Aorta (tissue), 5 donors: ENCODE data around the gene THSD7B. TPM values are rescaled to one million over a fixed set of nuclear protein-coding genes. Genes with fewer than 3 reads are reported as not detected.

ENCODE experiments used
- ATAC-seq: fragments of 200-7000 bp; cut with Tn5 transposase; one replicate; pipeline ENCODE4 v1.9.1; 2022; ENCODE audit warnings: moderate library complexity; ENCODE audit not compliant: low FRiP score
- DNase-seq, 2 donors: peaks; one replicate each; pipeline ENCODE4 v3.0.0-alpha.2; 2020
- H3K27ac ChIP-seq, 2 donors: one replicate each; pipeline ENCODE4 v1.5.1; 2013; ENCODE audit warnings: low read length in 2 of 2, mild to moderate bottlenecking in 2 of 2, moderate library complexity in 2 of 2, control low read depth in 1 of 2, inconsistent platforms in 1 of 2, low read depth in 1 of 2
- H3K27me3 ChIP-seq, 2 donors: one replicate each; pipeline ENCODE4 v1.6.1; 2013; ENCODE audit warnings: control low read depth in 1 of 2, low read length in 1 of 2, mild to moderate bottlenecking in 1 of 2, moderate library complexity in 1 of 2; ENCODE audit not compliant: insufficient read depth in 2 of 2, control insufficient read depth in 1 of 2
- H3K36me3 ChIP-seq, 2 donors: one replicate each; pipeline ENCODE4 v1.6.1; 2013; ENCODE audit warnings: control low read depth in 1 of 2, low read length in 1 of 2, mild to moderate bottlenecking in 1 of 2; ENCODE audit not compliant: insufficient read depth in 2 of 2, control insufficient read depth in 1 of 2
- H3K4me1 ChIP-seq, 2 donors: one replicate each; pipeline ENCODE4 v1.6.1; 2013; ENCODE audit warnings: low read length in 2 of 2, control low read depth in 1 of 2, mild to moderate bottlenecking in 1 of 2, moderate library complexity in 1 of 2; ENCODE audit not compliant: insufficient read depth in 2 of 2, control insufficient read depth in 1 of 2
- H3K4me3 ChIP-seq, 2 donors: one replicate each; pipeline ENCODE4 v1.5.1; 2013; ENCODE audit warnings: low read length in 2 of 2, control low read depth in 1 of 2, mild to moderate bottlenecking in 1 of 2
- H3K9me3 ChIP-seq: one replicate; pipeline ENCODE4 v1.6.1; 2013; ENCODE audit warnings: mild to moderate bottlenecking, low read length; ENCODE audit not compliant: control insufficient read depth
- WGBS, 2 donors: extraction: QIAGEN DNeasy Blood & Tissue Kit; methylation state at CpG; one replicate each; pipeline ENCODE4 v1.1.7; 2013; 5-methylcytosine and 5-hydroxymethylcytosine counted together
- intact Hi-C, 2 donors: fragments of 100-400 bp; cut with DNase I; formaldehyde crosslinking; loops; one replicate each; pipeline versions ENCODE4 v1.14.2 to v1.15.0; 2022
- polyA plus RNA-seq, 2 donors: library from polyadenylated mRNA; stranded (reverse); fragments of 200-250 nt; gene quantifications; one replicate each; pipeline ENCODE4 v1.2.3, GENCODE V29; 2013
- total RNA-seq, 2 donors: library from RNA; stranded (reverse); fragmentation: NEBNext Ultra II Directional; extraction: Animal tissue kit (Norgen Biotek cat#: 25700); gene quantifications; one replicate each; pipeline ENCODE4 v1.2.1, GENCODE V29; 2021
- donor health status: healthy with polysubstance abuse.
- donor health status: Bipolar disorder and iron deficiency.
- donor health status: DM: no; HTN: no; CAD: no.
- donor health status: DM: no; HTN: no; CAD: no.
- donor health status: DM: yes; HTN: yes; CAD: no.

The THSD7B gene
- total and polyA plus RNA-seq, 4 donors, result 0.25 to 5.1 (median 1.8) TPM

GRCh38 chr2:137659616-137660015 lies 894.3 kb downstream of the THSD7B start:
- ATAC-seq (no peak), DNase-seq (no peak)
- no peaks in the 10 kb centered on the region for H3K27me3 ChIP-seq
- intact Hi-C loops, result no loop called here
- H3K27ac ChIP-seq, result no peak overlapping the region
- no peaks in the 10 kb centered on the region for H3K9me3 ChIP-seq
- H3K4me3 ChIP-seq, result no peak overlapping the region
- WGBS, 2 donors, result 54 to 62% methylated on average over 5 of the region's 5 CpGs
- no peaks in the 10 kb centered on the region for H3K4me1 ChIP-seq
- H3K36me3 ChIP-seq, result peaks cover 0 to 2% of the 10 kb centered on the region in 2 donors

DNA sequence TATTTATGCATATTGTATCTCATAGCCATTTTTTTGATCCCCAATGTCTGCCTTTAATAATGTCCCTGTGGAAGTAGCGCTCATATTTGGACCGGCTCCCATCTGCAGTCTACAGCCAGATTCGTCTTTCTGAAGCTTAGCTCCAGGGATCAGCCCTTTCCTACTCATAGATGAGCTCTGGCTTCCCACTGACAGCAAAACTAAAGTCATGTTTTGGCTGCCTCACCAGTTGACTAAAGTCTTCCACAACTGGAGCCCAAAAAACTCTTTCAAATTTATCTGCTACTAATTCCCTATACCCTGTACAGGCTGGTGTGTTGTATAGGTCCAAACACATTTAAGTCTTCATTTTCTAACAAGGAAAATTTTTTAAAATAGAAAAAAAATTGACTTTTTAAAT lies 904.8 kb downstream of the THSD7B start:
- DNase-seq, result no peak
- intact Hi-C loops, result no loop called here
- Histone ChIP-seq H3K27ac (no peak overlapping the region), H3K27me3 (no peaks in the 10 kb centered on the region), H3K9me3 (no peaks in the 10 kb centered on the region), H3K4me3 (no peak overlapping the region), H3K4me1 (no peaks in the 10 kb centered on the region), H3K36me3 (no peaks in the 10 kb centered on the region)
- WGBS, 2 donors, result 84 to 88% methylated on average over 3 of the region's 3 CpGs
- ATAC-seq, result no peak

GRCh38 chr2:137672989-137673552 lies 907.7 kb downstream of the THSD7B start:
- Histone ChIP-seq H3K9me3 (no peaks in the 10 kb centered on the region), H3K4me3 (no peak overlapping the region), H3K27ac (no peak overlapping the region), H3K27me3 (no peaks in the 10 kb centered on the region), H3K36me3 (no peaks in the 10 kb centered on the region), H3K4me1 (no peaks in the 10 kb centered on the region)
- intact Hi-C loops, result no loop called here
- DNase-seq, result no peak
- ATAC-seq, result no peak

- DNase-seq (no peak), ATAC-seq (no peak)
- no peak overlapping the region for H3K27ac ChIP-seq
- no peaks in the 10 kb centered on the region for H3K27me3 ChIP-seq
- 78 to 88% methylated on average over 2 of the region's 2 CpGs for WGBS, 2 donors
- no peaks in the 10 kb centered on the region for H3K36me3 ChIP-seq
- no peaks in the 10 kb centered on the region for H3K9me3 ChIP-seq
- intact Hi-C loops, result no loop called here
- H3K4me3 ChIP-seq, result no peak overlapping the region
- H3K4me1 ChIP-seq, result no peaks in the 10 kb centered on the region
These were observed 909.6 kb downstream of the THSD7B start for GRCh38 chr2:137674991-137675390.

DNA sequence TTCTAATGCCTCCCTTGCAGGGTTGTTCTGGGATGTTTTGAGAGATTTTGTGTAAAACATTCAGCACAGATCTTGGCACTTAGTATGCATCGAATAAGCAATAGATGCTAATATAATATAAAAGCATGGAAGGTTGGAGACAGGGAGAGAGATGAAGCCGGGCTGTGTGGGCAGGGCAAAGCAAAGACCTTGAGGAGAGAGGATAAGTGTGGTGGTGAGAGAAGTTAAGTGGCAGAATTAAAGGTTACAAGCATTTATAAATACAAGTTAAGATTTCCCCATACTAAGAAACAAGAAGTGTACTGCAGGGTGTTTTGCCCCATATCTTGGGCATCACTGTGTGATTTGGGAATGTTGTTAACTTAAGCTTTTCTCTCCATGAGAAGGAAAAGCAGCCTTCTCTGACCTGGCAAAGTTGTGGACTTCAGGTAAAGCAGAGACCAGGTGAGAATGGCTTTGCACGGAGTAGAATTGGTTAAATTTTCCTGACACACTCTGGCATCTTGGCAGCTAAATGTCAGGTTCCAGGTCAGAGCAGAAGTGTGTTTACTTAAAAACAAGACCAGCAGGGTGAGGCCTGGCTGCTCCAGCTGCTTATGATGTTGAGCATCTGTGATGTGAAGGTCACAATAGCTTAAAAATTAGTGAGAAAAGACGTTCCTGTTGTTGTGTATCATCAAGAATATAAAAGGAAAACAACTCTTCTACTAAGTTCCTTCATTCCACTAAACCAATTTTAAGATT lies 910.4 kb downstream of the THSD7B start:
- intact Hi-C loops, result no loop called here
- H3K4me1 ChIP-seq, result no peaks in the 10 kb centered on the region
- ATAC-seq (no peak), DNase-seq (no peak)
- H3K9me3 ChIP-seq, result no peaks in the 10 kb centered on the region
- no peak overlapping the region for H3K27ac ChIP-seq
- no peaks in the 10 kb centered on the region for H3K27me3 ChIP-seq
- H3K4me3 ChIP-seq, result no peak overlapping the region
- 67 to 73% methylated on average over 4 of the region's 4 CpGs for WGBS, 2 donors
- H3K36me3 ChIP-seq, result no peaks in the 10 kb centered on the region

DNA sequence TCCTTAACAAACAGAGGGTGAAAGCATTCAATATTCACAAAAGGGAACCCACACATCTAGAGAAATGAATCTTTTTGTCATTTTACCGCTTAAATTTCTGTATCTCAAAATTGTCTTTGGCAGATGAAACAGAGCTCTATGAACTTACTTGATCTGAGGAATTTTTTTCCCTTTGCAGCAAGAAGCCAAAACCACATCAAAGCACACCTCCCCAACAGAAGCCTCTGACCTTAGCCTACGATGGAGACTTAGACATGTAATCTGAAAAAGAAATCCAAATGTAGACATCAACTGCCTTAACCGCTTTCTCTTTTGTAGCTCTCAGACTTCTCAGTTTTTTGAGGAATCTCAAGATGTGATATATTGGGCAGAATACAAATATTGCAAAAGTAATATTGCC lies 911.0 kb downstream of the THSD7B start:
- WGBS, 2 donors, result 73 to 83% methylated on average over 3 of the region's 3 CpGs
- no peak for DNase-seq
- no peaks in the 10 kb centered on the region for H3K4me1 ChIP-seq
- no peak overlapping the region for H3K27ac ChIP-seq
- no peaks in the 10 kb centered on the region for H3K36me3 ChIP-seq
- intact Hi-C loops, result no loop called here
- H3K9me3 ChIP-seq, result no peaks in the 10 kb centered on the region
- H3K27me3 ChIP-seq, result no peaks in the 10 kb centered on the region
- ATAC-seq, result no peak
- H3K4me3 ChIP-seq, result no peak overlapping the region

DNA sequence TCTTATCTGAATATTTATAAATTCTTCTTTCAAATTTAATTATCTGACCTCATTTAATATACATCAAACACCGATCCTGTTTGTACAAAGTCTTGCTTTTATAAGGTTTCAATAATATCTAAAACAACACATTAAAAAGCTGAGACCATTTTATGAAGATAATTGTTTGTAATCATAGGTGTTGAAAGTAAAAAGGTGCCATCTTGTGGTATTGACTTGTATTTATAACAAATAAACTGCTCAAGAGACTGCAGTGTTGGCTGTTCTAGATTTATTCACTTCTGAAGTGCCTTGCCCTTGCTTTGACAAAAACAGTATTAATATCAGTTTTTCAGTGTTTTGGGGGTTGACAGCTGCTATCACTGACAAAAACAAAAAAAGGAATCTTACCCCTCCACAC lies 912.1 kb downstream of the THSD7B start:
- Histone ChIP-seq H3K36me3 (no peaks in the 10 kb centered on the region), H3K27ac (no peak overlapping the region), H3K4me1 (no peaks in the 10 kb centered on the region), H3K27me3 (no peaks in the 10 kb centered on the region), H3K4me3 (no peak overlapping the region), H3K9me3 (no peaks in the 10 kb centered on the region)
- ATAC-seq (no peak), DNase-seq (no peak)
- 79 to 88% methylated on average over 1 of the region's 1 CpG for WGBS, 2 donors
- intact Hi-C loops, result no loop called here

- no peak for DNase-seq
- Histone ChIP-seq H3K36me3 (no peaks in the 10 kb centered on the region), H3K9me3 (no peaks in the 10 kb centered on the region), H3K4me1 (no peaks in the 10 kb centered on the region), H3K4me3 (no peak overlapping the region), H3K27ac (no peak overlapping the region), H3K27me3 (no peaks in the 10 kb centered on the region)
- no peak for ATAC-seq
- intact Hi-C loops, result no loop called here
- WGBS, 2 donors, result 0 to 51% methylated on average over 1 of the region's 1 CpG
These were observed 924.2 kb downstream of the THSD7B start for GRCh38 chr2:137689549-137689948.

- no peaks in the 10 kb centered on the region for H3K4me1 ChIP-seq
- ATAC-seq (no peak), DNase-seq (no peak)
- H3K36me3 ChIP-seq, result no peaks in the 10 kb centered on the region
- no peak overlapping the region for H3K4me3 ChIP-seq
- no peak overlapping the region for H3K27ac ChIP-seq
- H3K27me3 ChIP-seq, result no peaks in the 10 kb centered on the region
- WGBS, 2 donors, result 17 to 23% methylated on average over 2 of the region's 2 CpGs
- no peaks in the 10 kb centered on the region for H3K9me3 ChIP-seq
- intact Hi-C loops, result no loop called here
These were observed 928.2 kb downstream of the THSD7B start for GRCh38 chr2:137693534-137693933.
